ENCODE data around the gene SPACA7.

The SPACA7 gene

GRCh38 chr13:112469071-112469745 lies 93.1 kb downstream of the SPACA7 start:
- no peak for DNase-seq

DNA sequence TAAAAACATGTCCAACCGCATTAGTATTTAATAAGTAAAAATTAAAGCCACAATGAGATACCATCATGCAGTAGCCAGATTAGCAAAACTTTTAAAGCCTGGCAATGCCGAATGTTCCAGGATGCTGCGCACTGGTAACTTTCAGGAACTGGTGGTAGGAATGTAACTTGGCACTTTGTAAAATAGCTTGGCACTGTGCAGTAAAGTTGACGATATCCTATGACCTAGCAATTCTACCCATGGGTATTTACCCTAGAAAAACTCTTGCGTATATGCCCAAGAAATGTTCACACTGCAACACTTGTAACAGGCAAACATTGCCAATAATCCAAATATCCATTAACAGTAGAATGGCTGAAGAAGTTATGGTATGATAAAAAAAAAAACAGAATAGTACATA lies 97.7 kb downstream of the SPACA7 start:
- no peak for DNase-seq

DNA sequence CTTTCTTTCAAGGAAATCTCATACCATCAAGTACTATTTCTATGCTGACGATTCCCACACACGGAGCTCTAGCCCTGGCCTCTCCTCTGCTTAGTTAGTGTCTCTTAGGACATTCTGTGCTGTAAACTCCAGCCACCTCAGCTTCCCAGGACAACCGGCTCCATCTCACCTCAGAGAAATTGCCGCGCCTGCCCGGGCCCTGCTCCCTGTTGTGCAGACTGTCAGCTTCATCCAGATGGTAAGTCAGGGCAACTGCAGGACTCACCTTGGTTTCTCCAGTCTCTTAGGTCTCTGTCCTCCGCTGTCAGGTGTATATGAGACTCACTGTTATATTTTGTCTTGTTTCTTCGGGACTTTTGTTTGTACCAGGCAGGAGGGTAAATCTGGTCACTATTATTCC lies 98.7 kb downstream of the SPACA7 start:
- no peak for DNase-seq

GRCh38 chr13:112475889-112476288 lies 99.7 kb downstream of the SPACA7 start:
- DNase-seq = no peak

- DNase-seq = no peak
These were observed 101.0 kb downstream of the SPACA7 start for GRCh38 chr13:112477070-112477619.

DNA sequence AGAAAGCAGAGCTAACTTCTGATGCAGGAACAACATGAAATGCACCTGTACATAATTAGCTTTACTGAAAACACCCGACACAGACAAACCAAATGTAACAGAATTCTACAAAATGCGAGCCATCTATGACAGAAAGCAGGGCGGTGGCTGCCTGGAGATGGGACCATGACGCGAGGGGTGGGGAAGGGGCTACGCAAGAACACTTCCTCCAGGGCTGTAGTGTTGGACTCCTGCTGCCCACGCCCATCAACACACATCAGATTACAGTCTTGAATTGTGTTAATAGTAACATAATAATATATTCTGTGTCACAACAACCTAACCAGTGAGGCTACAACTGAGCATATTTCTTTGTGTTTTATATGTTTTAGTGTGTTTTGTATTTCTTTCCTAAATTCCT lies 103.2 kb downstream of the SPACA7 start:
- DNase-seq = no peak

GRCh38 chr13:112481458-112481857 lies 105.3 kb downstream of the SPACA7 start:
- DNase-seq = no peak

- no peak for DNase-seq
These were observed 107.1 kb downstream of the SPACA7 start for GRCh38 chr13:112483299-112483698.
